ENCODE data around the gene SLC4A4.

Gene SLC4A4

GRCh38 chr4:71355971-71356370 is 17.2 kb downstream of the SLC4A4 start:
- no peaks in the 10 kb centered on the region for H3F3A ChIP-seq (ENCODE audit: insufficient read depth, low read length)
- no peak overlapping the region for H3K4me2 ChIP-seq (ENCODE audit: low read length)
- H3K27me3 ChIP-seq (ENCODE audit: insufficient read depth, low read length), result no peaks in the 10 kb centered on the region
- H3K4me1 ChIP-seq (ENCODE audit: insufficient read depth, low read length, severe bottlenecking), result no peaks in the 10 kb centered on the region
- no peak overlapping the region for H3K27ac ChIP-seq (ENCODE audit: low read depth, low read length, poor library complexity, severe bottlenecking)
- H3K9ac ChIP-seq (ENCODE audit: low read length), result no peak overlapping the region
- H3K4me3 ChIP-seq (ENCODE audit: low read depth, low read length, poor library complexity, severe bottlenecking), result no peak overlapping the region
- no peaks in the 10 kb centered on the region for H4K20me1 ChIP-seq (ENCODE audit: insufficient read depth, low read length)
- no peaks in the 10 kb centered on the region for H3K36me3 ChIP-seq (ENCODE audit: insufficient read depth, low read length)
- H3K9me3 ChIP-seq (ENCODE audit: low read length), result no peaks in the 10 kb centered on the region
- TF ChIP-seq EZH2 (IDR thresholded peaks at IDR 0.05; ENCODE audit: borderline replicate concordance, low read length) (no peak), CTCF (IDR thresholded peaks at IDR 0.05; ENCODE audit: low read length) (no peak)
- no peak overlapping the region for H2AFZ ChIP-seq (ENCODE audit: low read length)
- H3K79me2 ChIP-seq (ENCODE audit: insufficient read depth, low read length), result no peaks in the 10 kb centered on the region
- H3K9me2 ChIP-seq (ENCODE audit: low read depth, low read length), result no peaks in the 10 kb centered on the region

GRCh38 chr4:71356924-71357663 is 18.3 kb downstream of the SLC4A4 start:
- no peaks in the 10 kb centered on the region for H3K9me3 ChIP-seq (ENCODE audit: low read length)

GRCh38 chr4:71360844-71361243 is 22.0 kb downstream of the SLC4A4 start:
- H3K79me2 ChIP-seq (ENCODE audit: insufficient read depth, low read length), result no peaks in the 10 kb centered on the region
- H4K20me1 ChIP-seq (ENCODE audit: insufficient read depth, low read length), result no peaks in the 10 kb centered on the region
- H3K9ac ChIP-seq (ENCODE audit: low read length), result no peak overlapping the region
- H3K27ac ChIP-seq (ENCODE audit: low read depth, low read length, poor library complexity, severe bottlenecking), result no peak overlapping the region
- no peak overlapping the region for H2AFZ ChIP-seq (ENCODE audit: low read length)
- TF ChIP-seq EZH2 (IDR thresholded peaks at IDR 0.05; ENCODE audit: borderline replicate concordance, low read length) (no peak), CTCF (IDR thresholded peaks at IDR 0.05; ENCODE audit: low read length) (no peak)
- no peaks in the 10 kb centered on the region for H3K4me1 ChIP-seq (ENCODE audit: insufficient read depth, low read length, severe bottlenecking)
- no peak overlapping the region for H3K4me2 ChIP-seq (ENCODE audit: low read length)
- H3K4me3 ChIP-seq (ENCODE audit: low read depth, low read length, poor library complexity, severe bottlenecking), result no peak overlapping the region
- no peaks in the 10 kb centered on the region for H3K27me3 ChIP-seq (ENCODE audit: insufficient read depth, low read length)
- H3K9me3 ChIP-seq (ENCODE audit: low read length), result no peaks in the 10 kb centered on the region
- no peaks in the 10 kb centered on the region for H3F3A ChIP-seq (ENCODE audit: insufficient read depth, low read length)
- no peaks in the 10 kb centered on the region for H3K36me3 ChIP-seq (ENCODE audit: insufficient read depth, low read length)
- no peaks in the 10 kb centered on the region for H3K9me2 ChIP-seq (ENCODE audit: low read depth, low read length)

More at GRCh38 chr4:71356924-71357663, 18.3 kb downstream of the SLC4A4 start:
- H3K4me2 ChIP-seq (ENCODE audit: low read length), result no peak overlapping the region
- no peaks in the 10 kb centered on the region for H3K9me2 ChIP-seq (ENCODE audit: low read depth, low read length)
- no peak for TF ChIP-seq CTCF (IDR thresholded peaks at IDR 0.05; ENCODE audit: low read length)
- no peak for TF ChIP-seq EZH2 (IDR thresholded peaks at IDR 0.05; ENCODE audit: borderline replicate concordance, low read length)
- H3K27me3 ChIP-seq (ENCODE audit: insufficient read depth, low read length), result no peaks in the 10 kb centered on the region
- no peaks in the 10 kb centered on the region for H3K79me2 ChIP-seq (ENCODE audit: insufficient read depth, low read length)
- H3K9ac ChIP-seq (ENCODE audit: low read length), result no peak overlapping the region
- H3K4me1 ChIP-seq (ENCODE audit: insufficient read depth, low read length, severe bottlenecking), result no peaks in the 10 kb centered on the region
- no peak overlapping the region for H2AFZ ChIP-seq (ENCODE audit: low read length)
- no peaks in the 10 kb centered on the region for H4K20me1 ChIP-seq (ENCODE audit: insufficient read depth, low read length)
- H3K4me3 ChIP-seq (ENCODE audit: low read depth, low read length, poor library complexity, severe bottlenecking), result no peak overlapping the region
- no peaks in the 10 kb centered on the region for H3K36me3 ChIP-seq (ENCODE audit: insufficient read depth, low read length)
- H3K27ac ChIP-seq (ENCODE audit: low read depth, low read length, poor library complexity, severe bottlenecking), result no peak overlapping the region
- H3F3A ChIP-seq (ENCODE audit: insufficient read depth, low read length), result no peaks in the 10 kb centered on the region
